Right lobe of liver (tissue), 6 donors: Measurements from ENCODE around the gene LRCH1. TPM values are rescaled to one million over a fixed set of nuclear protein-coding genes. Genes with fewer than 3 reads are reported as not detected.

Experiments used
- ATAC-seq, 4 donors: fragments of 200-7000 bp; cut with Tn5 transposase; one replicate each; pipeline ENCODE4 v1.9.1; 2020; ENCODE audit warnings: mild to moderate bottlenecking in 4 of 4, moderate library complexity in 4 of 4
- DNase-seq, 3 donors: peaks; one replicate each; pipeline ENCODE4 v3.0.0-alpha.2; 2020
- H3K27ac ChIP-seq, 3 donors: fragments of 200-600 bp; one replicate each; pipeline ENCODE4 v1.8.0; 2022
- H3K27me3 ChIP-seq, 2 donors: fragments of 200-600 bp; one replicate each; pipeline ENCODE4 v1.8.0; 2022
- H3K36me3 ChIP-seq, 4 donors: fragments of 200-600 bp; sonication (generic) in 1 of 4; one replicate each; pipeline versions ENCODE4 v1.5.1 to v1.8.0; 2017 to 2022; ENCODE audit warnings: control low read depth in 1 of 4
- H3K4me1 ChIP-seq, 4 donors: fragments of 200-600 bp; sonication (generic) in 1 of 4; one replicate each; pipeline versions ENCODE4 v1.5.1 to v1.8.0; 2017 to 2022; ENCODE audit warnings: control low read depth in 1 of 4
- H3K4me3 ChIP-seq, 3 donors: fragments of 200-600 bp; one replicate each; pipeline ENCODE4 v1.8.0; 2022
- H3K9me3 ChIP-seq, 4 donors: fragments of 200-600 bp; sonication (generic) in 1 of 4; one replicate each; pipeline versions ENCODE4 v1.5.1 to v1.8.0; 2017 to 2022; ENCODE audit warnings: control low read depth in 1 of 4
- POLR2A ChIP-seq: fragments of 450-650 bp; IDR thresholded peaks from one replicate; pipeline ENCODE4 v1.6.1; 2017; ENCODE audit warnings: antibody characterized with exemption, mild to moderate bottlenecking
- WGBS: methylation state at CpG from one replicate; pipeline ENCODE4 v1.1.6; 2018; ENCODE audit warnings: low coverage, low lambda C conversion rate; ENCODE audit not compliant: insufficient coverage; ENCODE audit errors: missing lambda C conversion rate; 5-methylcytosine and 5-hydroxymethylcytosine counted together
- intact Hi-C, 2 donors: fragments of 100-400 bp; cut with DNase I; formaldehyde crosslinking; loops; one replicate each; pipeline versions ENCODE4 v1.11.2 to v1.14.1; 2022
- total RNA-seq, 6 experiments: library from RNA; depleted of rRNA in 2 of 6; stranded (reverse); fragments of >200 nt in 2 of 6; fragmentation: NEBNext Ultra II Directional in 3 of 6; extraction: Animal tissue kit (Norgen Biotek cat#: 25700) in 3 of 6; gene quantifications; one replicate each; pipeline versions ENCODE4 v1.1.0 to v1.2.4, GENCODE V29; 2016 to 2023
- TF ChIP-seq, protein P1 (sequence below), 4 donors: fragments of 200-600 bp in 3 of 4; fragments of 450-650 bp in 1 of 4; IDR thresholded peaks; one replicate each; pipeline versions ENCODE4 v1.5.1 to v1.8.0; 2016 to 2022; ENCODE audit warnings: antibody characterized with exemption in 4 of 4, mild to moderate bottlenecking in 2 of 4
- donor health status: DM: no; HTN: yes; CAD: no.
- donor health status: DM: no; HTN: no; CAD: no.
- donor health status: DM: no; HTN: no; CAD: no.
- donor health status: DM: no; HTN: yes; CAD: no.
- donor health status: DM: no; HTN: yes; CAD: no.

Gene LRCH1
- total RNA-seq, 6 experiments from 2014 or later = 5.4 to 9.6 (median 7.7) TPM

DNA sequence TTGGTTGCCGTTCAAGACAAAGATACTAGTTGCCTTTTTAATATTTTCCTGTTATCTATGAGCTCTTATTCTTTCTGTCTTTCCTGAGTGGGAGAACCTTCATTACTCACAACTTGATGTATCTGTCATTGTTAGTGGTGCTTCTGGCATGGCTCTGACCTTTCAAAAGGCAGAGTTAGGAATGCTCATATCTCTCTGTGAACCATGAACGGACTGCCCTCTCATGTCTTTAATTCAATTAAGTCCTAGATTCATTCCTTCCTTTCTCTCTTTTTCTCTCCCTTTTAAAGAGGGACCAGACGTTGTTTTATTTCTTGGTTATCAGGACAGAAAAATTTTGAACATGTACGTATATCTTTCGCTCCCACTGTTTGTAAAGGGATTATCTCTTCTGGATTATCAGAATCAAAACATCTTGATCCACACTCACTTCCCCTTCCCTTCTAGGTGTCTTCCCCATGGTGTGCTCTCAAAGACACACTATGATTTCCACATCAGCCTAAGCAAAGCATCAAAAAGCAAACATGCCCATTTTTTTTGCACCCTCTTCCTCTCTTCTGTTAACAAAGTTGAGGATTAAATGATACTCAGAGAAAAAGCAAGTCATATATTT lies 90.3 kb downstream of the LRCH1 start:
- no peak for TF ChIP-seq POLR2A
- TF ChIP-seq, protein P1, sequence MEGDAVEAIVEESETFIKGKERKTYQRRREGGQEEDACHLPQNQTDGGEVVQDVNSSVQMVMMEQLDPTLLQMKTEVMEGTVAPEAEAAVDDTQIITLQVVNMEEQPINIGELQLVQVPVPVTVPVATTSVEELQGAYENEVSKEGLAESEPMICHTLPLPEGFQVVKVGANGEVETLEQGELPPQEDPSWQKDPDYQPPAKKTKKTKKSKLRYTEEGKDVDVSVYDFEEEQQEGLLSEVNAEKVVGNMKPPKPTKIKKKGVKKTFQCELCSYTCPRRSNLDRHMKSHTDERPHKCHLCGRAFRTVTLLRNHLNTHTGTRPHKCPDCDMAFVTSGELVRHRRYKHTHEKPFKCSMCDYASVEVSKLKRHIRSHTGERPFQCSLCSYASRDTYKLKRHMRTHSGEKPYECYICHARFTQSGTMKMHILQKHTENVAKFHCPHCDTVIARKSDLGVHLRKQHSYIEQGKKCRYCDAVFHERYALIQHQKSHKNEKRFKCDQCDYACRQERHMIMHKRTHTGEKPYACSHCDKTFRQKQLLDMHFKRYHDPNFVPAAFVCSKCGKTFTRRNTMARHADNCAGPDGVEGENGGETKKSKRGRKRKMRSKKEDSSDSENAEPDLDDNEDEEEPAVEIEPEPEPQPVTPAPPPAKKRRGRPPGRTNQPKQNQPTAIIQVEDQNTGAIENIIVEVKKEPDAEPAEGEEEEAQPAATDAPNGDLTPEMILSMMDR (IDR thresholded peaks at IDR 0.05) = no peak
- WGBS = 67% methylated on average over 5 of the region's 5 CpGs
- Histone ChIP-seq H3K27me3 (no peaks in the 10 kb centered on the region), H3K9me3 (no peaks in the 10 kb centered on the region), H3K36me3 (no peaks in the 10 kb centered on the region), H3K4me3 (no peak overlapping the region), H3K27ac (peak overlapping the region in 1 of 3 donors; percentile 24), H3K4me1 (peaks cover 0 to 35% (median 11%) of the 10 kb centered on the region in 4 donors)
- intact Hi-C loops = no loop called here
- ATAC-seq (peak in 2 of 4 donors; percentile 12 to 18), DNase-seq (no peak)

- H3K9me3 ChIP-seq = no peaks in the 10 kb centered on the region
- no peak for ATAC-seq
- DNase-seq = no peak
- no peaks in the 10 kb centered on the region for H3K36me3 ChIP-seq
- H3K4me3 ChIP-seq = no peak overlapping the region
- H3K4me1 ChIP-seq = peaks cover 0 to 36% (median 11%) of the 10 kb centered on the region in 4 donors
- no peak overlapping the region for H3K27ac ChIP-seq
- H3K27me3 ChIP-seq = no peaks in the 10 kb centered on the region
- no peak for TF ChIP-seq POLR2A
- TF ChIP-seq, protein P1 (IDR thresholded peaks at IDR 0.05) = no peak
- intact Hi-C loops = no loop called here
Measured at GRCh38 chr13:46644816-46645215, 91.8 kb downstream of the LRCH1 start.

DNA sequence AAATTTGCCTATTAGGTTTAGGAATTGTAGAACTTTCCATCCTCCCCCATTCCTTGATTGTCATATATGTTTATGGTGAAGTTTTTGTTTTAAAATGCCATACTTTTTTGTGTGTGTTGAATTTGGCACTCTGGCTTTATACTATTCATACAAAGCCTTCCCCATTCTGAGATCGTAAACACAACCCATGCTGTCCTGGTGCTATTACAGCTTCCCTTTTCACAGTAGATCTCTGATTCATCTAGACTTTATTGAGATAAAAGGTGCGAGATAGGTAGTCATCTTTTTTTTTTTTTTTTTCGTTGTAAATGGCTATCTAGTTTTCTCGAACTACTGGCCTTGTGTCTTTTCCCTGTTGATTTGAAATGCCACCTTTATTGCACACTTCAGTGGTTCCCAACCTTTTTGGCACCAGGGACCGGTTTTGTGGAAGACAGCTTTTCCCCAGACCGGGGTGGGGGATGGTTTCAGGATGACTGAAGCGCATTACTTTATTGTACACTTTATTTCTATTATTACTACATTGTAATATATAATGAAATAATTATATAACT lies 94.6 kb downstream of the LRCH1 start:
- 68% methylated on average over 7 of the region's 7 CpGs for WGBS
- ATAC-seq = no peak
- no peak for DNase-seq
- H3K27ac ChIP-seq = peak overlapping the region in 2 of 3 donors; percentile 19 to 45
- H3K4me1 ChIP-seq = peaks cover 0 to 43% (median 12%) of the 10 kb centered on the region in 4 donors
- intact Hi-C loops = no loop called here
- H3K27me3 ChIP-seq = no peaks in the 10 kb centered on the region
- TF ChIP-seq, protein P1 (IDR thresholded peaks at IDR 0.05) = no peak
- TF ChIP-seq POLR2A = no peak
- no peak overlapping the region for H3K4me3 ChIP-seq
- no peaks in the 10 kb centered on the region for H3K36me3 ChIP-seq
- H3K9me3 ChIP-seq = no peaks in the 10 kb centered on the region

GRCh38 chr13:46648166-46648607 lies 95.2 kb downstream of the LRCH1 start:
- Histone ChIP-seq H3K27ac (peak overlapping the region in 2 of 3 donors; percentile 19 to 45), H3K4me3 (no peak overlapping the region), H3K27me3 (no peaks in the 10 kb centered on the region), H3K36me3 (no peaks in the 10 kb centered on the region), H3K9me3 (no peaks in the 10 kb centered on the region), H3K4me1 (peaks cover 0 to 37% (median 9%) of the 10 kb centered on the region in 4 donors)
- WGBS = 44% methylated on average over 4 of the region's 4 CpGs
- ATAC-seq = peak; percentile 81 to 95 (median 88)
- TF ChIP-seq, protein P1 (IDR thresholded peaks at IDR 0.05) = no peak
- no peak for TF ChIP-seq POLR2A
- intact Hi-C loops = no loop called here
- peak; percentile 35 to 71 (median 68) for DNase-seq
